Heart left ventricle (tissue), 16 donors: ENCODE measurements around the gene LRRC75B. TPM values are rescaled to one million over a fixed set of nuclear protein-coding genes. Genes with fewer than 3 reads are reported as not detected.

ENCODE experiments used
- ATAC-seq, 4 donors: fragments of 200-7000 bp; cut with Tn5 transposase; one replicate each; pipeline ENCODE4 v1.9.1; 2020 to 2022; ENCODE audit warnings: moderate library complexity in 4 of 4, mild to moderate bottlenecking in 3 of 4, moderate number of reproducible peaks in 1 of 4
- DNase-seq, 5 donors: peaks; one replicate each; pipeline ENCODE4 v3.0.0-alpha.2; 2020
- H3K27ac ChIP-seq, 12 donors: fragments of 200-600 bp; sonication (generic) in 4 of 12; one replicate each; pipeline versions ENCODE4 v1.5.0 to v1.8.0; 2016 to 2022; ENCODE audit warnings: mild to moderate bottlenecking in 2 of 12
- H3K27me3 ChIP-seq, 9 donors: fragments of 200-600 bp; sonication (generic) in 2 of 9; one replicate each; pipeline versions ENCODE4 v1.5.1 to v1.8.0; 2016 to 2022; ENCODE audit warnings: mild to moderate bottlenecking in 3 of 9
- H3K36me3 ChIP-seq, 9 donors: fragments of 200-600 bp; sonication (generic) in 2 of 9; one replicate each; pipeline versions ENCODE4 v1.5.0 to v1.8.0; 2018 to 2022; ENCODE audit warnings: mild to moderate bottlenecking in 2 of 9
- H3K4me1 ChIP-seq, 12 donors: fragments of 200-600 bp; sonication (generic) in 4 of 12; one replicate each; pipeline versions ENCODE4 v1.5.0 to v1.8.0; 2016 to 2022; ENCODE audit warnings: mild to moderate bottlenecking in 3 of 12
- H3K4me3 ChIP-seq, 12 donors: fragments of 200-600 bp; sonication (generic) in 4 of 12; one replicate each; pipeline versions ENCODE4 v1.5.0 to v1.8.0; 2017 to 2022; ENCODE audit warnings: mild to moderate bottlenecking in 9 of 12, moderate library complexity in 4 of 12
- H3K9me3 ChIP-seq, 12 donors: fragments of 200-600 bp; sonication (generic) in 4 of 12; one replicate each; pipeline versions ENCODE4 v1.5.0 to v1.8.0; 2016 to 2022; ENCODE audit warnings: mild to moderate bottlenecking in 1 of 12
- POLR2A ChIP-seq, 2 donors: fragments of 450-650 bp; IDR thresholded peaks; one replicate each; pipeline ENCODE4 v1.6.1; 2017; ENCODE audit warnings: antibody characterized with exemption in 2 of 2, mild to moderate bottlenecking in 2 of 2, moderate library complexity in 2 of 2
- WGBS, 4 donors: extraction: QIAGEN DNeasy Blood & Tissue Kit in 2 of 4; methylation state at CpG; one replicate each; pipeline versions ENCODE4 v1.1.5 to v1.1.7; 2013 to 2018; 5-methylcytosine and 5-hydroxymethylcytosine counted together
- intact Hi-C, 10 donors: fragments of 100-400 bp; cut with DNase I; formaldehyde crosslinking; loops; one replicate each; pipeline versions ENCODE4 v1.11.1 to v1.14.2; 2022
- polyA plus RNA-seq, 2 donors: library from polyadenylated mRNA; stranded (reverse); fragments of 200-250 nt; gene quantifications; one replicate each; pipeline ENCODE4 v1.2.3, GENCODE V29; 2013
- total RNA-seq, 9 donors: library from RNA; depleted of rRNA in 2 of 9; stranded (reverse); fragments of >200 nt in 2 of 9; fragmentation: NEBNext Ultra II Directional in 3 of 9; extraction: Animal tissue kit (Norgen Biotek cat#: 25700) in 3 of 9; gene quantifications; one replicate each; pipeline versions ENCODE4 v1.1.0 to v1.2.4, GENCODE V29; 2016 to 2023
- TF ChIP-seq, protein P1 (sequence below), 12 donors: fragments of 200-600 bp; sonication (generic) in 4 of 12; IDR thresholded peaks; one replicate each; pipeline versions ENCODE4 v1.5.0 to v1.8.0; 2018 to 2022; ENCODE audit warnings: antibody characterized with exemption in 12 of 12, mild to moderate bottlenecking in 5 of 12
- donor health status: ischemic (EF 13 %, LVEDD 7.1; RV severe dilation, severe dysfunction).
- donor health status: healthy with polysubstance abuse.
- donor health status: DM: no; HTN: yes; CAD: no.
- donor health status: DM: no; HTN: no; CAD: no.
- donor health status: ischemic (EF 25% LVEDD 6.9; RV normal size, moderate dysfunction).
- donor health status: ischemic (EF 25% LVEDD 5.7; RV mildly dilated, moderate dysfunction).
- donor health status: healthy.
- donor health status: DM: yes; HTN: yes; CAD: no.
- donor health status: ischemic (EF 35%, LVEDD 5.7; RV mildly dilated, moderate dysfunction).
- donor health status: nonischemic (EF 11% LVEDD 7.7; RV severe dilation, severe dysfunction).
- donor health status: DM: yes; HTN: yes; CAD: no.
- donor health status: PGD.
- donor health status: ischemic (EF 29% LVEDD 5.4; RV normal size, mild dysfunction).
- donor health status: nonischemic (EF 23%, LVEDD 6.1; RV moderate dilation, normal function).

LRRC75B gene
- total and polyA plus RNA-seq, 11 donors = 2.6 to 8.0 (median 4.5) TPM

DNA sequence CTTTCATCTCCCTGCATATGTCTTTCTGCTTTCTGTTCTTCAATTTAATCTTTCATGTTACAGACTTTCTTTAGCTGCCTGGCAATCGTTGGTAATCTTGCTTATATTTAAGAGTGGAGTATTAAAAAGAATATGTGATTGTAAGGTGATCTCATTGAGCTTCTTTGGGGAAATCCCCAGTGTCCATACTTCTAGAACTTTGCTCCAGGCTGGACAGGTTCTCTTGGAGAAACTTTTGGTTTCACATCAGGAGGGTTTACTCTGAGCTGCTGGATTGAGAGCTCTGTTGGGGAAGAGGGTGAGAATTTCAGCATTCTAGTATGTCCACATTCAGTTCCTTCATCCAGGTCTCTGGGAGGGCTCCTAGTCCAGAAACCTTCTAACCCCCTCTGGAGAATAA lies 16.1 kb downstream of the LRRC75B start:
- 82 to 91% (median 85%) methylated on average over 1 of the region's 1 CpG for WGBS, 4 donors
- H3K4me3 ChIP-seq = no peak overlapping the region
- no peak overlapping the region for H3K27ac ChIP-seq
- no peaks in the 10 kb centered on the region for H3K27me3 ChIP-seq
- no peaks in the 10 kb centered on the region for H3K9me3 ChIP-seq
- TF ChIP-seq POLR2A (IDR thresholded peaks at IDR 0.05) = no peak
- TF ChIP-seq, protein P1, sequence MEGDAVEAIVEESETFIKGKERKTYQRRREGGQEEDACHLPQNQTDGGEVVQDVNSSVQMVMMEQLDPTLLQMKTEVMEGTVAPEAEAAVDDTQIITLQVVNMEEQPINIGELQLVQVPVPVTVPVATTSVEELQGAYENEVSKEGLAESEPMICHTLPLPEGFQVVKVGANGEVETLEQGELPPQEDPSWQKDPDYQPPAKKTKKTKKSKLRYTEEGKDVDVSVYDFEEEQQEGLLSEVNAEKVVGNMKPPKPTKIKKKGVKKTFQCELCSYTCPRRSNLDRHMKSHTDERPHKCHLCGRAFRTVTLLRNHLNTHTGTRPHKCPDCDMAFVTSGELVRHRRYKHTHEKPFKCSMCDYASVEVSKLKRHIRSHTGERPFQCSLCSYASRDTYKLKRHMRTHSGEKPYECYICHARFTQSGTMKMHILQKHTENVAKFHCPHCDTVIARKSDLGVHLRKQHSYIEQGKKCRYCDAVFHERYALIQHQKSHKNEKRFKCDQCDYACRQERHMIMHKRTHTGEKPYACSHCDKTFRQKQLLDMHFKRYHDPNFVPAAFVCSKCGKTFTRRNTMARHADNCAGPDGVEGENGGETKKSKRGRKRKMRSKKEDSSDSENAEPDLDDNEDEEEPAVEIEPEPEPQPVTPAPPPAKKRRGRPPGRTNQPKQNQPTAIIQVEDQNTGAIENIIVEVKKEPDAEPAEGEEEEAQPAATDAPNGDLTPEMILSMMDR (IDR thresholded peaks at IDR 0.05) = no peak
- DNase-seq (no peak), ATAC-seq (no peak)
- peaks cover 0 to 60% (median 33%) of the 10 kb centered on the region in 9 donors for H3K36me3 ChIP-seq
- H3K4me1 ChIP-seq = peaks cover 0 to 6% (median 0%) of the 10 kb centered on the region in 12 donors
- intact Hi-C loops = no loop called here

DNA sequence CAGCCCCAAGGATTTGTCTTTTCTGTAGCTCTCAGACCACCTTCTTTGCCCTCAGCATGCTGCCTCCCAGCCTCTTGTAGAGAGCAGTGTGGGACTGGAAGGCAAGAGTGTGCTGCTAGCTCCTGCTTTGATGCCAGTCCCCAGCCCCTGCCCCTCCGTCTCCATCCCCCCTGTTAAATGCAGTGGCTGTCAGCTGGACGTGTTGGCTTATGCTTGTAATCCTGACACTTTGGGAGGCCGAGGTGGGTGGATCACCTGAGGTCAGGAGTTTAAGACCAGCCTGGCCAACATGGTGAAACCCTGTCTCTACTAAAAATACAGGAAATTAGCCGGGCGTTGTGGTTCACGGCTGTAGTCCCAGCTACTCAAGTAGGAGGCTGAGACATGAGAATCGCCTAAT lies 21.6 kb downstream of the LRRC75B start:
- DNase-seq (no peak), ATAC-seq (no peak)
- no peak overlapping the region for H3K4me3 ChIP-seq
- no peaks in the 10 kb centered on the region for H3K9me3 ChIP-seq
- intact Hi-C loops = no loop called here
- H3K27ac ChIP-seq = no peak overlapping the region
- peaks cover 0 to 91% (median 71%) of the 10 kb centered on the region in 9 donors for H3K36me3 ChIP-seq
- TF ChIP-seq POLR2A (IDR thresholded peaks at IDR 0.05) = no peak
- TF ChIP-seq, protein P1 (IDR thresholded peaks at IDR 0.05) = no peak
- WGBS, 4 donors = 92 to 96% (median 94%) methylated on average over 6 to 7 of the region's 7 CpGs
- H3K27me3 ChIP-seq = no peaks in the 10 kb centered on the region
- H3K4me1 ChIP-seq = peaks cover 0 to 18% (median 7%) of the 10 kb centered on the region in 12 donors

- peaks cover 0 to 53% (median 28%) of the 10 kb centered on the region in 12 donors for H3K4me1 ChIP-seq
- TF ChIP-seq, protein P1 (IDR thresholded peaks at IDR 0.05) = no peak
- H3K9me3 ChIP-seq = no peaks in the 10 kb centered on the region
- H3K4me3 ChIP-seq = no peak overlapping the region
- peaks cover 0 to 77% (median 54%) of the 10 kb centered on the region in 9 donors for H3K36me3 ChIP-seq
- no peaks in the 10 kb centered on the region for H3K27me3 ChIP-seq
- H3K27ac ChIP-seq = peak overlapping the region in 2 of 12 donors; percentile 11 to 23
- intact Hi-C loops = no loop called here
- DNase-seq (no peak), ATAC-seq (no peak)
- 83 to 88% (median 86%) methylated on average over 10 of the region's 10 CpGs for WGBS, 4 donors
Observed at GRCh38 chr22:24567668-24568067, 25.2 kb downstream of the LRRC75B start.

DNA sequence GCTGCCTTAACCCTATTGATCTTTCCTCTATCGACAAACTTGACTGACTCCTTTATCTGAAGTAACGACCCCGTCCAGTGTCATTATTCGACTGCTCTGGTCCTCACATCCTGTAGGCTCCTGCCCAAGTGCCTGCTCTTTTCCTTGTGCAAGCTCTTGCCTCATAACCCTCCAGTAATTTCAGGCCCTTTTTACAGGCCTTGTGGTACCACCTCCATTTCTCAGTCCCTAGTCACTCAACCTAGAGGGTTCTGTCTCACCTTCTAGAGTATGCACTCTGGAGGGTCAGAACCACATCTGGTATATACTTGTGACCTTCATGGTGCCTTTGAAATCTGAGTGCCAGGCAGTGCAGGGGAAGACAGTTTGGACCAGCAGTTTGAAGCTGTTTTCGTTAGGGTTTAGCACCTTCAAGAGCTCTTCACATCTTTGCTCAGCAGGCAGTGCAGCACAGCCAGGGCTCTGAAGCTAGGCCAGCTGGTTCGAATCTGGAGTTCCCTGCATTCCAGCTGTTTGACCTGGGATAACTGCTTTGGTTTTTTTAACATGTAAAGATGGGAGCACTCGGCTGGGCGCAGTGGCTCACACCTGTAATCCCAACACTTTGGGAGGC lies 25.9 kb downstream of the LRRC75B start:
- Histone ChIP-seq H3K9me3 (no peaks in the 10 kb centered on the region), H3K27me3 (no peaks in the 10 kb centered on the region), H3K27ac (peak overlapping the region in 2 of 12 donors; percentile 11 to 23), H3K36me3 (peaks cover 0 to 76% (median 52%) of the 10 kb centered on the region in 9 donors), H3K4me1 (peaks cover 0 to 60% (median 29%) of the 10 kb centered on the region in 12 donors), H3K4me3 (no peak overlapping the region)
- ATAC-seq = no peak
- 61 to 67% (median 65%) methylated on average over 8 of the region's 8 CpGs for WGBS, 4 donors
- intact Hi-C loops = no loop called here
- TF ChIP-seq POLR2A (IDR thresholded peaks at IDR 0.05) = no peak
- TF ChIP-seq, protein P1 (IDR thresholded peaks at IDR 0.05) = no peak
- no peak for DNase-seq
